Retina (tissue), 1 donor: ENCODE data around the gene PELI2.

Source experiments
- DNase-seq: peaks from one replicate; pipeline ENCODE4 v3.0.0-alpha.2; 2016

The PELI2 gene

DNA sequence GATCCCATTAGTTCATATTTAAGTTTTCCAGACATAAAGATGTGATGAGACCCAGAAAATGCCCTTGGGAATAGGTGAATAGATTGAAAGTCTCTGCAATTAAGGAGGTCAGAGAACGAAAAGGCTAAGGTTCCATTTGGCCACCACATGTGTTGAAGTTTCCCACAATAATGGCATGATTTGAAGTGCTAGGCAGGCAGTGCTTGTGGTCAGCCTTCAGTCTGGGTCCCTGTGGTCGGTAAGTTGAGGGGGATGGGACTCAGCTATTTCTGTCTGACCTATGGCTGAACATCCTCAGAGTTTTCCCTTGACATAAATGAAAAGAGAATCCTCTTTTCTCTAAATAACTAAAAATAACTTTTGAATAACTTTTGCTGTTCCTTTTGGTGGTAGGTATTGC lies 92.4 kb downstream of the PELI2 start:
- no peak for DNase-seq

DNA sequence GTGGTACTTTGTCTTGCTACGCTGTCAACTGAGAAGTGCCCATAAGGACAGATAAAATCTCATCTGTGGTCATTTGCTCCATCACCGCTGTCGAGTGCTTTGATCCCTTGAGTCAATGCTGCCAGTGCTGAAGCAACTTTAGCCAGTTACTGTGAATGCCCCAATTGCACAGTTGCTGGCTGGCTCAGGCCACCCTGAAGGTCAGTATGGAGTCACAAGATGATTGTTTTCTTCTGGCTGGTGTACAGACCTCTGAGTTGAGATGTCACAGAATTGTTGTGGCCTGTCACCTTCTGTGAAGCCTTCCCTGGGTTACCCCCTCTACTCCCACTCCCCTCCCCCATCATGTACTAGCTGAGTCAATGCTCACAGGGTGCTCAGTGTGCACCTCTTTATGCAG lies 92.9 kb downstream of the PELI2 start:
- DNase-seq, result no peak

GRCh38 chr14:56211844-56212243 lies 93.6 kb downstream of the PELI2 start:
- DNase-seq, result no peak

DNA sequence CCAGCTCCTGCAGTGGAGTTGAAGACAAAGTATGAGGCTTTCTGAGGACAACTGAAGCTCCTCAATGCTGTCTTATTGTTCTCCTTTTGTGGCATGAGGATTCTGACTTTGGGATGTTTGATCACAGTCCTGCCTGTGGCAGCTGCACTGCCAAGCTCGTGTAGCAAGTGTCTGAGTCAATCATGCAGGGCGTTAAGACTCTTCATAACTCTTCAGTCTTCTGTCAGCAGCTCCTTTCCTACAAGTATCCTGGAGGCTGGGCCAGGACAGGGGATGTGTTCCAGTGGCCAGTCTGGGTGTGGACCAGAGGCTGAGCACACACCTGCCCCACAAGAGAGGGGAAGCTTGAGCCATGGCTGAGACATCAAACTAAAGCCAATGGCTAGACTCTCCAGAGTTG lies 94.3 kb downstream of the PELI2 start:
- DNase-seq, result no peak

DNA sequence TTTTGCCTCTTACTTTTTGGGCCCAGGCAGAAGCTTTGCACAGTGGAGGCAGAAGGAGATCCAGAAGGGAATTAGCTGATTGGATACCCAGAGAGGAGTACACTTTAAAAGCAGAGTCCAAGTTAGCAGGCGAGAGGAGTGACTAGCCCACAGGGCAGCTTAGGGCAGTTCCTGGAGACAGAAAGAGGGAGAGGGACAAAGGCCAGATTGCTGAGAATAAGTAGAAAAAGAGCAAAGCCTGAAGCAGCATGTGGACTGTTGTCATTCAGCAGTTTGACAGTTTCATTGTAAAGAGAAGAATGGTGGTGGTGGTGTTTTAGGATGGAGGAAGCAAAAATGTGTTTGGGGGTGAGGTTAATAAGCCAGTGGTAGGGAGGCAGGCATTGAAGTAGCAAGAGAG lies 95.1 kb downstream of the PELI2 start:
- no peak for DNase-seq

- DNase-seq, result no peak
These were observed 97.0 kb downstream of the PELI2 start for GRCh38 chr14:56215180-56215579.

GRCh38 chr14:56216626-56217379 lies 98.6 kb downstream of the PELI2 start:
- no peak for DNase-seq

- DNase-seq, result no peak
These were observed 99.3 kb downstream of the PELI2 start for GRCh38 chr14:56217380-56218045.

- no peak for DNase-seq
These were observed 101.6 kb downstream of the PELI2 start for GRCh38 chr14:56219666-56220413.

DNA sequence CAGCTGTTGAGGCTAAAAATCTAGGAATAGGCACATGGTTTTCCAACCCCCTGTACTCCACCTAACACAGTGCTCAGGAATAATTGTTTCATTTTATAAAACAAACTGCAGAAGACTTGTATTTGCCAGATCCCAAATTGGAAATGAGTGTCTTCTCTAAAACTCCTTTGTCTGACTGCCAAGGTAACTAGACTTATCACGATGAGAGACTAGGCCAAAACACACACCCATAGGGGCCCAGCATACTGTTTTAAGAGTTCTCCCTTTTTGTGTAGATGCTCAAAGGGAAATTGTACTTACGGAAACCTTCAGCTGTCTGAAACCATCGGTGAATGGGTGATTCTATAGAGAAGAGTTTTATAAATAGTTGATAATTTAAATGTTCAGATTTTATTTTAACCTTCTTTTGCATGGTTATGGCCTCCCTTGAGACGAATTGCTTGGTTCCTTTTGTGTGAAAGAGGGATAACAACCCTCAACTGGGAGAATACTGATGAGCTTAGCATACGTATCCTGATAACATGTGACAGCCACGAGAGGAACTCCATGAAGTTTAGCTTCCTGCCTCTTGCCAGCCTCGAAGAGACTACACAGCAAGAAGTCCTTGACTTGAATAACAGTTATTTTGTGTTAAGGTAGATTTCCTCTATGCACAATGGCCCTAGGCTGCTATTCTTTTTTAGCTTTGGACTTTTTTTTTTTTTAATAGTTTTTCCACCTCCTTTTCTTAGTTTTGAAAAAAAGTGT lies 103.3 kb downstream of the PELI2 start:
- no peak for DNase-seq

- no peak for DNase-seq
These were observed 106.0 kb downstream of the PELI2 start for GRCh38 chr14:56224229-56224628.

DNA sequence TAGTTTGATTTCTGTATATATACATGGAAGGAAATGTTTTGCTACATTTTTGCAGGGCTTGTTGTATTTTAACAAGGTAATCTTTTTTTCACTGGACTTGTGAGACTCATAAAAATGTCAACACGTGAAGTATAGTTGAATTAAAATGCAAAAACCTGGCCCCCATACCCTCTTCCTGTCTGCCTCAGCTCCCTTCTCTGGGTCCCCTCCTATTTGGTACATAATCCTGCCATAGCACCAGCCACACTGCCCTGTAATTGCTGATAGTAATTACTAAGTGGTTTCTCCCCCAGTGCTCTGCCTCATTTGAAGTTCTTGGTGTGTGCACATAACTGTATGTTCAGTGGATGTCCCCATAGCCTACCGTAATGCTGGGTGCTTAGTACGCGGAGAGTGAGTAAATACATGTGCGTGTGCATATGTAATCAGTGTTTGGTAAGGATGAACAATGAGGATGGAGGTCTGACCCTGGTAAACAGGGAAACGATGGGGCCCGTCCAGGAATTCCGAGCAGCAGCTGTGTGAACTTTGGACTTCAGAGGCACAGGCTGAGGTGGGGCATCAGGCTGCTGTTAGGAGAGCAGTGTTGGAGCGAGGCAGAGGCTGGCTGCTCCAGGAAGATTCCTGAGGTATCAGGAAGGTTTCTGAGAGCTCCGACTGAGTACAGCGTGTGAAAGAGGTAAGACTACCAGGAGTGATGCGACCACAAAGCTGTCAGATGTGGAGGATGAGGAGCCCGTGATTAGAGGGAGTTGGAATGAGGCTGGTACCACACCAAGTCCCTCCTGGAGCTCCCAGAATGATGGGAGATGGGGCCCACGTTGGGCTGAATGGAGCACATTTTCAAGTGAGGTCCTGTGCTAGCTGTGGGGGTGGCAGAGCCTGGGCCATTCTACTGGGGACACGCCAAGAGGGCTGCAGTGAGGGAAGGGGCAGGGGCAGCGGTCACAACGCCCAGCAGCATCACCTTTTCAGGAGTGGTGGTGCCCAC lies 106.8 kb downstream of the PELI2 start:
- no peak for DNase-seq

- DNase-seq, result peak; percentile 0
These were observed 117.2 kb downstream of the PELI2 start for GRCh38 chr14:56235388-56235787.

DNA sequence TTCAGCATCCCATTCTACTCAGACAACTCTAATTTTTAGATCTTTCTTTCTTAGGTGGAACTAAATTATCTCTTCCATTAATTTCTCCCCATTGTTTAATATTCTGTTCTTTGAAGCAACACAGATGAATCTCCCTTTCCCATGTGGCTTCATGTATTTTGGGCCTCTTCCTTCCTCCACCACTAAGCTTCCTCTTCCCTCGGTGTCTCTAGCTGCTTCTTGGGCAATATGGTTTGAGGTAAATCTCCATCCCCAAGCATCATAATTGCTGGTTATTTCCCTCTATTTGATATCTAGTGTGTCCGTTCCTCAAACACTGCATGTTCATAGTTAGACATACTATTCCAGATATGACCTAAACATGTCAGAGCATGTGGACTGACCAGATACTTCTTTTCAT lies 119.2 kb downstream of the PELI2 start:
- DNase-seq, result peak; percentile 0

DNA sequence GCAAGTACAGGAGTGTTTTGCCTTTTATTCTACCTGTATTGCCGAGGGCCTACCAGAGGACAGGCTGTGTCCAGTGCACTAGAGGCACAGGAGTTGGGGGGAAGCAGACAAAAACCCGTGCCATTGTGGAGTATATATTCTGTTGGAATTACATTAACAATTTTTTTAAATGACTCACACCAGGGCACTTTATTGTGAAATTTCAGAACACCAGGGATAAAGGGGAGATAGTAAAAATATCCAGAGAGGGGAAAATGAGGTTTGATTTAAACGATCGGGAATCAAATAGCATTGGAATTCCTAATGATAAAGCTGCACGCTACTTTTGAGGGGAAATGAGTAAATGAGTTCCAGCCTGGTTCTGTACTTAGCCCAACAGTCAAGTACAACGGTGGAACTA lies 123.2 kb downstream of the PELI2 start:
- no peak for DNase-seq

DNA sequence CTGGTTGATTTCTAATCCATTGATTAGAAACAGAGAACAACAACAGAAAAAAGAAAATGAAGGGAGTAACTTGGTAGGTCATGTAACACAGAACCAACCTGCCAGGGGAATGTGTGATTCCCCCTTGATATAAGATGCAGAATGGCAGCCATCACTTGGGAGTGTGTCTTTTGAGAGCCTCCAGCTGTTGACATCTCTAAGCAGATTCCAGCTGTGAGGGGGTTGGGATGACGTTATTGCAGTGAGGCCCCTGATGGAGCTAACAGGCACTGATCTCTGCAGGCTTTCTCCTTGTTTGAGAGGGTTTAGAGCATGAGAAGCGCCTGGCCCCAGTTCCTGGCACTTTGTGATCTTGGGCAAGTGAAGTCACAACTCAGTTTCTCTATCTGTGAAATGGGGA lies 124.9 kb downstream of the PELI2 start:
- DNase-seq, result no peak

GRCh38 chr14:56244138-56244789 lies 126.1 kb downstream of the PELI2 start:
- DNase-seq, result no peak

GRCh38 chr14:56247495-56248200 lies 129.4 kb downstream of the PELI2 start:
- no peak for DNase-seq

- no peak for DNase-seq
These were observed 130.2 kb downstream of the PELI2 start for GRCh38 chr14:56248442-56248841.

- no peak for DNase-seq
These were observed 142.8 kb downstream of the PELI2 start for GRCh38 chr14:56261046-56261445.

DNA sequence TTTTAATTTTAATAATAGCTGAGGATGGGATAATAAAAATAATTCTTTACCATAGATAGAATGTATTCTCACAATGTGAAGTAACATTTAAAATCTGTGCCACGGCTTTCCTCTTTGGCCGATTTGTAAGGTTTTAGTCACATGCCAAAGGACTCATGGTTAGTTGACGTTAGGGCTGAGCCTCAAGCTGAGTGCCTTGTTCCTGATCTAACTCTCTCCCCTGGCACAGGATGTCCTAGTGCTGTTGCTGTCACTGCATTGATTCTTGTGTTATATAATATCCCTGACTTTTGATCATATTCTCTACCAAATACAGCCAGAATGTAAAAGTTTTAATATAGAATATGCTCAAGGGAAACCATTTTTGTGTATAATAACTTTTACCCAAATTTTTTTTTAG lies 144.3 kb downstream of the PELI2 start:
- no peak for DNase-seq
